A673 (cell line): ENCODE measurements around the gene ADRM1. TPM values are rescaled to one million over a fixed set of nuclear protein-coding genes. Genes with fewer than 3 reads are reported as not detected.

Experiments used
- BruUV-seq: library from RNA; stranded (reverse); fragments of 400-500 nt; replicated peaks from 2 replicates; lab custom pipeline; 2021; lab: Mats Ljungman, UMichigan
- CTCF ChIA-PET: fragments of 300-600 bp; sonication (Branson Sonifier 250); formaldehyde crosslinking; loops from one replicate; lab custom pipeline; 2022; ENCODE audit warnings: antibody characterized with exemption; lab: Charles Lee
- POLR2A ChIA-PET: fragments of 300-600 bp; sonication (Branson Sonifier 250); formaldehyde crosslinking; loops from one replicate; lab custom pipeline; 2022; ENCODE audit warnings: antibody characterized with exemption; ENCODE audit not compliant: low non-redundant PET; lab: Charles Lee
- DNase-seq: peaks from one replicate; pipeline ENCODE4 v3.0.0-alpha.2; 2015; ENCODE audit warnings: low spot score
- H3K27ac ChIP-seq: fragments of 200-600 bp; sonication (generic); 2 replicates; pipeline ENCODE4 v1.5.1; 2016; ENCODE audit warnings: mixed run types, low read depth, mild to moderate bottlenecking, mixed read lengths, antibody characterized with exemption, low read length; ENCODE audit not compliant: poor library complexity, severe bottlenecking
- H3K27me3 ChIP-seq: fragments of 200-600 bp; sonication (generic); replicated peaks from 2 replicates; pipeline ENCODE4 v1.6.1; 2017; ENCODE audit warnings: mixed run types, low read depth, mild to moderate bottlenecking, mixed read lengths, antibody characterized with exemption, low read length; ENCODE audit not compliant: insufficient read depth, poor library complexity
- H3K36me3 ChIP-seq: fragments of 200-600 bp; sonication (generic); 2 replicates; pipeline ENCODE4 v1.6.1; 2016; ENCODE audit warnings: mixed run types, mild to moderate bottlenecking, mixed read lengths, antibody characterized with exemption, low read length; ENCODE audit not compliant: insufficient read depth, poor library complexity, severe bottlenecking
- H3K4me1 ChIP-seq: fragments of 200-600 bp; sonication (generic); 2 replicates; pipeline ENCODE4 v1.6.1; 2017; ENCODE audit warnings: mixed run types, mild to moderate bottlenecking, mixed read lengths, antibody characterized with exemption, low read length; ENCODE audit not compliant: insufficient read depth, poor library complexity, severe bottlenecking
- H3K4me3 ChIP-seq: fragments of 200-600 bp; sonication (generic); 2 replicates; pipeline ENCODE4 v1.5.1; 2016; ENCODE audit warnings: low read depth, mixed run types, mild to moderate bottlenecking, mixed read lengths, low read length; ENCODE audit not compliant: poor library complexity, severe bottlenecking
- H3K9me3 ChIP-seq: fragments of 200-600 bp; sonication (generic); 2 replicates; pipeline ENCODE4 v1.6.1; 2016; ENCODE audit warnings: mixed run types, low read depth, mild to moderate bottlenecking, mixed read lengths, antibody characterized with exemption, low read length; ENCODE audit not compliant: poor library complexity, severe bottlenecking
- CTCF ChIP-seq: fragments of 300-800, 200-600 bp; sonication (generic); conservative IDR thresholded peaks from 2 replicates; pipeline ENCODE4 v1.5.1; 2017; ENCODE audit warnings: low read depth, mild to moderate bottlenecking, antibody characterized with exemption, low read length, moderate library complexity, mixed read lengths
- EZH2 ChIP-seq: fragments of 200-600 bp; sonication (generic); IDR thresholded peaks from 2 replicates; pipeline ENCODE4 v1.6.1; 2017; ENCODE audit warnings: borderline replicate concordance, low read depth, mild to moderate bottlenecking, mixed read lengths, antibody characterized with exemption, low read length; ENCODE audit not compliant: poor library complexity, severe bottlenecking
- intact Hi-C: fragments of 100-400 bp; cut with micrococcal nuclease; formaldehyde crosslinking; loops from one replicate; pipeline ENCODE4 v1.10.0; 2022; ENCODE audit not compliant: unreplicated experiment
- total RNA-seq: library from RNA; stranded (reverse); gene quantifications from 2 replicates; pipeline ENCODE4 v1.2.3, GENCODE V29; 2021

Gene ADRM1
- total RNA-seq, 1 experiment from 2014 or later: 252 TPM

GRCh38 chr20:62285722-62286121 lies 17.1 kb upstream of the ADRM1 start:
- no peak for DNase-seq
- Histone ChIP-seq H3K9me3 (no peaks in the 10 kb centered on the region), H3K36me3 (peaks cover 11% of the 10 kb centered on the region), H3K4me1 (no peaks in the 10 kb centered on the region), H3K27me3 (no peaks in the 10 kb centered on the region), H3K27ac (no peak overlapping the region), H3K4me3 (no peak overlapping the region)
- ChIA-PET CTCF (no interaction called here), POLR2A (no interaction called here)
- no TSS peak for BruUV-seq
- TF ChIP-seq EZH2: no peak
- TF ChIP-seq CTCF: no peak
- intact Hi-C loops: no loop called here

GRCh38 chr20:62286493-62287064 lies 16.2 kb upstream of the ADRM1 start:
- ChIA-PET CTCF (no interaction called here), POLR2A (no interaction called here)
- TF ChIP-seq EZH2: no peak
- TF ChIP-seq CTCF: no peak
- Histone ChIP-seq H3K4me1 (no peaks in the 10 kb centered on the region), H3K27ac (no peak overlapping the region), H3K9me3 (no peaks in the 10 kb centered on the region), H3K4me3 (no peak overlapping the region), H3K27me3 (no peaks in the 10 kb centered on the region), H3K36me3 (peaks cover 8% of the 10 kb centered on the region)
- no peak for DNase-seq
- BruUV-seq: no TSS peak
- intact Hi-C loops: no loop called here

- peaks cover 3% of the 10 kb centered on the region for H3K36me3 ChIP-seq
- DNase-seq: no peak
- no peak for TF ChIP-seq CTCF
- TF ChIP-seq EZH2: no peak
- ChIA-PET CTCF (no interaction called here), POLR2A (no interaction called here)
- no peak overlapping the region for H3K27ac ChIP-seq
- BruUV-seq: no TSS peak
- H3K27me3 ChIP-seq: no peaks in the 10 kb centered on the region
- intact Hi-C loops: no loop called here
- no peak overlapping the region for H3K4me3 ChIP-seq
- H3K4me1 ChIP-seq: no peaks in the 10 kb centered on the region
- no peaks in the 10 kb centered on the region for H3K9me3 ChIP-seq
Observed at GRCh38 chr20:62287129-62287528, 15.7 kb upstream of the ADRM1 start.
